NCI-H510A (cell line): Measurements from ENCODE around the gene HNRNPF.
"Not testable (repeated sequence)": the region's sequence is repeated elsewhere in the genome, so short reads cannot be mapped to it uniquely, and the experiment has no call there.

Source experiments
- DNase-seq: peaks from one replicate; lab custom pipeline; 2025; lab: John Stamatoyannopoulos, UW

Gene HNRNPF

GRCh38 chr10:43396928-43397624, 11.9 kb downstream of the HNRNPF start:
- peak; percentile 68 for DNase-seq

- peak; percentile 69 for DNase-seq
Measured at GRCh38 chr10:43396061-43396927, 12.7 kb downstream of the HNRNPF start.

- no peak for DNase-seq
Measured at GRCh38 chr10:43395571-43396060, 13.4 kb downstream of the HNRNPF start.

- DNase-seq: no peak
Measured at GRCh38 chr10:43394868-43395267, 14.1 kb downstream of the HNRNPF start.

GRCh38 chr10:43393606-43394360, 15.2 kb downstream of the HNRNPF start:
- DNase-seq: no peak

GRCh38 chr10:43393186-43393585, 15.8 kb downstream of the HNRNPF start:
- DNase-seq: not testable (repeated sequence)

- no peak for DNase-seq
Measured at GRCh38 chr10:43392748-43393147, 16.2 kb downstream of the HNRNPF start.

- no peak for DNase-seq
Measured at GRCh38 chr10:43391496-43391895, 17.5 kb downstream of the HNRNPF start.

GRCh38 chr10:43390759-43391158, 18.2 kb downstream of the HNRNPF start:
- no peak for DNase-seq

- no peak for DNase-seq
Measured at GRCh38 chr10:43390333-43390732, 18.7 kb downstream of the HNRNPF start.

- DNase-seq: no peak
Measured at GRCh38 chr10:43389867-43390266, 19.1 kb downstream of the HNRNPF start.

- DNase-seq: no peak
Measured at GRCh38 chr10:43387678-43388032, 21.3 kb downstream of the HNRNPF start.

GRCh38 chr10:43386981-43387677, 21.9 kb downstream of the HNRNPF start:
- no peak for DNase-seq

GRCh38 chr10:43386549-43386948, 22.4 kb downstream of the HNRNPF start:
- DNase-seq: no peak

GRCh38 chr10:43385412-43386004, 23.5 kb downstream of the HNRNPF start:
- no peak for DNase-seq

- DNase-seq: no peak
Measured at GRCh38 chr10:43384252-43385221, 24.4 kb downstream of the HNRNPF start.

GRCh38 chr10:43383204-43383971, 25.6 kb downstream of the HNRNPF start:
- no peak for DNase-seq

- DNase-seq: no peak
Measured at GRCh38 chr10:43380610-43381222, 28.3 kb downstream of the HNRNPF start.

GRCh38 chr10:43377424-43377883, 31.5 kb downstream of the HNRNPF start:
- DNase-seq: no peak
